GM19463 (cell line): ENCODE measurements around the gene IL2RA.
A peak's percentile ranks its signal among the peaks of the same experiment; 100 is the strongest.

ENCODE experiments used
- ATAC-seq: cut with Tn5 transposase; IDR thresholded peaks from one replicate; pipeline ENCODE4 v1.9.1; 2021; ENCODE audit warnings: mild to moderate bottlenecking, moderate library complexity; ENCODE audit not compliant: unreplicated experiment

Gene IL2RA

GRCh38 chr10:5989756-5990155, 72.4 kb downstream of the IL2RA start:
- ATAC-seq: no peak

GRCh38 chr10:5988336-5988920, 73.7 kb downstream of the IL2RA start:
- no peak for ATAC-seq

GRCh38 chr10:5987747-5988146, 74.4 kb downstream of the IL2RA start:
- ATAC-seq: no peak

GRCh38 chr10:5985029-5985428, 77.1 kb downstream of the IL2RA start:
- no peak for ATAC-seq

- no peak for ATAC-seq
Observed at GRCh38 chr10:5983774-5984173, 78.4 kb downstream of the IL2RA start.

GRCh38 chr10:5981529-5981928, 80.6 kb downstream of the IL2RA start:
- no peak for ATAC-seq

- ATAC-seq: no peak
Observed at GRCh38 chr10:5978230-5978489, 84.0 kb downstream of the IL2RA start.

- ATAC-seq: peak; percentile 63
Observed at GRCh38 chr10:5977471-5978229, 84.5 kb downstream of the IL2RA start, which contains the start of gene IL15RA. TSS of gene IL15RA (minus strand) at chr10:5977543. CDS start at chr10:5977492, 51 bp downstream.

GRCh38 chr10:5976512-5977470, 85.4 kb downstream of the IL2RA start:
- ATAC-seq: peak; percentile 6

- peak; percentile 70 for ATAC-seq
Observed at GRCh38 chr10:5975641-5976473, 86.3 kb downstream of the IL2RA start.

GRCh38 chr10:5973069-5973468, 89.1 kb downstream of the IL2RA start:
- no peak for ATAC-seq

- ATAC-seq: no peak
Observed at GRCh38 chr10:5971886-5972285, 90.3 kb downstream of the IL2RA start.

- ATAC-seq: no peak
Observed at GRCh38 chr10:5971315-5971832, 90.8 kb downstream of the IL2RA start.

- ATAC-seq: no peak
Observed at GRCh38 chr10:5970527-5970926, 91.6 kb downstream of the IL2RA start.

- ATAC-seq: no peak
Observed at GRCh38 chr10:5970066-5970465, 92.1 kb downstream of the IL2RA start.

GRCh38 chr10:5968681-5969453, 93.3 kb downstream of the IL2RA start:
- ATAC-seq: no peak

GRCh38 chr10:5968037-5968680, 94.0 kb downstream of the IL2RA start:
- ATAC-seq: no peak

- no peak for ATAC-seq
Observed at GRCh38 chr10:5965266-5965665, 96.9 kb downstream of the IL2RA start.

GRCh38 chr10:5964736-5965135, 97.4 kb downstream of the IL2RA start:
- ATAC-seq: no peak
